Activated naive CD4-positive, alpha-beta T cell (primary cell): Measurements from ENCODE around the gene DSCAML1.
"Not testable (repeated sequence)": the region's sequence is repeated elsewhere in the genome, so short reads cannot be mapped to it uniquely, and the experiment has no call there.

Experiments
- DNase-seq, 4 experiments: peaks; one replicate each; lab custom pipeline; 2025; lab: John Stamatoyannopoulos, UW

Gene DSCAML1

GRCh38 chr11:117819096-117820040, 22.4 kb upstream of the DSCAML1 start:
- DNase-seq: no peak

GRCh38 chr11:117818041-117818873, 21.2 kb upstream of the DSCAML1 start:
- no peak for DNase-seq

- peak; percentile 75 to 83 (median 82) for DNase-seq
Observed at GRCh38 chr11:117817368-117818040, 20.5 kb upstream of the DSCAML1 start.

- no peak for DNase-seq
Observed at GRCh38 chr11:117816846-117817367, 19.9 kb upstream of the DSCAML1 start.

- no peak for DNase-seq
Observed at GRCh38 chr11:117816151-117816741, 19.2 kb upstream of the DSCAML1 start.

GRCh38 chr11:117815262-117815803, 18.3 kb upstream of the DSCAML1 start:
- peak in 2 of 4 experiments; percentile 37 to 38 for DNase-seq

GRCh38 chr11:117814766-117815261, 17.8 kb upstream of the DSCAML1 start:
- peak in 3 of 4 experiments; percentile 25 to 77 (median 72) for DNase-seq

GRCh38 chr11:117814204-117814765, 17.3 kb upstream of the DSCAML1 start:
- DNase-seq: no peak

- DNase-seq: not testable (repeated sequence)
Observed at GRCh38 chr11:117810056-117810451, 13.0 kb upstream of the DSCAML1 start.

GRCh38 chr11:117809236-117810055, 12.4 kb upstream of the DSCAML1 start:
- peak in 2 of 4 experiments; percentile 18 to 25 for DNase-seq

GRCh38 chr11:117808784-117809183, 11.8 kb upstream of the DSCAML1 start:
- DNase-seq: no peak

- DNase-seq: peak; percentile 48 to 74 (median 55)
Observed at GRCh38 chr11:117807482-117808327, 10.7 kb upstream of the DSCAML1 start.

GRCh38 chr11:117806846-117807245, 9.8 kb upstream of the DSCAML1 start:
- no peak for DNase-seq

GRCh38 chr11:117805045-117805444, 8.0 kb upstream of the DSCAML1 start:
- DNase-seq: no peak

- DNase-seq: no peak
Observed at GRCh38 chr11:117803896-117804295, 6.9 kb upstream of the DSCAML1 start.

- no peak for DNase-seq
Observed at GRCh38 chr11:117799634-117800033, 2.6 kb upstream of the DSCAML1 start.

- no peak for DNase-seq
Observed at GRCh38 chr11:117796456-117796871, 552 bp downstream of the DSCAML1 start.

GRCh38 chr11:117795638-117796455, 1.2 kb downstream of the DSCAML1 start:
- no peak for DNase-seq
